Inflammatory macrophage treated with lipopolysaccharide for 1 hour (primary cell): ENCODE results near the gene SYNM.
A peak's percentile ranks its signal among the peaks of the same experiment; 100 is the strongest.

Source experiments
- DNase-seq, 2 donors: peaks; one replicate each; pipeline ENCODE4 v3.0.0-alpha.2; 2020 to 2022

SYNM gene

GRCh38 chr15:99172989-99173388 is 68.1 kb downstream of the SYNM start:
- DNase-seq = no peak

DNA sequence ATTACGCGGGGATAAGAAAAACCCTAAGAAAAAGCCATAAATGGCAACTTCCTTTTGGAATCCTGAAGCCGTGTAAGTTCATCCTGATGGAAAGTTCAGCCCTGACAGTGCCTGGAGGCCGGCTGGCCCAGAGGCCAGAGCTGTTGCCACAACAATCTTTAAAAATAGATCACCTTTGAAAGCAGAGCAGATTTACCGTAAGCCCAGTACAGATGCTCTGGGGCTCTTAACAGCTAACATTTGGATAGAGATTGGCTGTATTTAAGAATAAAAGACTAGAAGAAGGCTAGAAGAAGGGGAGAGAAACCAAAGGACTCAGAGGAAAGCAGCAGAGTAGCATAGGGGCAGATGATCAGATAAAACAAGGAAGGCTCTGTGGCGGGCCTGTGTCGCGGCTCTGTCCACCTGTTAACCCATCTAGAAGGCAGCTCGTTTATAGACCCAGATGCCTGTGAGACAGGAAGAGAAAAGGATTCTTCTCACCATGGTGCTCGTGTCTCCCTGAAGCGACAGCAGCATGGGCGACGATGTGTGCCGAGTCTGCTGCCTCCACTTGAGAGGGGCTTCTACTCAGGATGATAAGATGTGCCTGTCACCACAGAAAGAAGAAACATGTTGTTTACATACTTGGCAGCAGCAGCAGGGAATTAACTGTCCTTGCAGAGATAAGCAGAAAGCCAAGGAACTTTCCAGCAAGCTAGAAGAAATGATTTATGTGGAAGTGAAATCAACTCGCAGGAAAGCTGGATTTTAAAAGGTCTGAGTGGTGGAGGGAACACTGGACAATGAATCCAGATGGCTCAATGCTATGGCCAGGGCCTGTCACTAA is 69.9 kb downstream of the SYNM start:
- DNase-seq = no peak

GRCh38 chr15:99176757-99177156 is 71.9 kb downstream of the SYNM start:
- no peak for DNase-seq

DNA sequence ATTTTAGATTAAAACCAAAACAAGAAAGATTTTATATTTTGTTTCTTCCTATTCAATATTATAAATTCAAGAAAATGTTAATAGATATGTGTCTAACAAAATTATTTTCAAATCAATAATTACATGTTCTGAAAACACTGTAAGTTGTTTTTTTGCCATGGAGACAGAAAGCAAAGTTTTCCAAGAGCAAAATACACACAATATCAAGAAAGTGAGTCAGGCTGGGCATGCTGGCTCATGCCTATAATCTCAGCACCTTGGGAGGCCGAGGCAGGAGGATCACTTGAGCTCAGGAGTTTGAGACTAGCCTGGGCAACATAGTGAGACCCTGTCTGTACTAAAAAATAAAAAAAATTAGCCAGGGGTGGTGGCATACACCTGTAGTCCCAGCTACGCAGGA is 72.8 kb downstream of the SYNM start:
- no peak for DNase-seq

DNA sequence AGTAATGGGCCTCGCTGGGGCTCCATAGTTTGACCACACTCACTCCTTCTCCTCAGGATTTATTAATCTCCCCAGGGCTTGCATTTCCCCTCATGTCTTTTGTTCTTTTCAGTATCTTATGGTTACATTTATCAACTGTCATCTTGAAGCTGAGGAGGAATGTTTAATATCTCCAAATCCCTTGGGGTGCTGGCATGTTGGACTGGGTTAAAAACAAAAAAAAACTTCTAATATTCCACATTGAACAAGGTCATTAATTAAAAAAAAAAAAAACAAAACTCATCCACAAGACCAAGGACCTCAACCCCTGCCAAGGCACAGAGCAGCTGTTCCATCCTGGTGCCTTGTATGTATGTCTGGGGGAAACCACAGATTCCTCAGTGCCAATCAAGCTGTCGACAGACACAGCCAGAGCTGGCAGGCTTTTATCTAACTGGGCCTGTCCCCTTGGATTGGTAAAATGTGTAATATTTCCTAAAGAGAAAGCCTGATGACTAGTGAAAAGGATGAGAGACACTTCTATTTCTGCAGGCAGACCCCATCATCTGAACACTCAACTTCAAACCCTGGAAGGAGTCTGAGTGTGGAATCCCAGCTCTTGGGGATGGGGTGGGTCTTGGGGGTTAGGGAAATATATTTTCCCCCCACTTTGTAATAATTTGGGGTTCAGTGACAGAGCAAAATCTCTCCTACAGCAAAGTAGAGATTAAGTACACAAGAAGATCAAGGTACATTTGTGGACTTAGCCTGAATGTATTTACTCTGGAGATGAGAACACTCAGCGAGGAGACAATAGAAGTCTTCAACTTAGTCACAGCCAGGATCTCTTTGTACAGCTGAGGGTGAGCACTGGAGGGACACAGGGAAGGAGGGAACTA is 75.4 kb downstream of the SYNM start:
- no peak for DNase-seq

GRCh38 chr15:99180964-99181306 is 76.1 kb downstream of the SYNM start:
- no peak for DNase-seq

DNA sequence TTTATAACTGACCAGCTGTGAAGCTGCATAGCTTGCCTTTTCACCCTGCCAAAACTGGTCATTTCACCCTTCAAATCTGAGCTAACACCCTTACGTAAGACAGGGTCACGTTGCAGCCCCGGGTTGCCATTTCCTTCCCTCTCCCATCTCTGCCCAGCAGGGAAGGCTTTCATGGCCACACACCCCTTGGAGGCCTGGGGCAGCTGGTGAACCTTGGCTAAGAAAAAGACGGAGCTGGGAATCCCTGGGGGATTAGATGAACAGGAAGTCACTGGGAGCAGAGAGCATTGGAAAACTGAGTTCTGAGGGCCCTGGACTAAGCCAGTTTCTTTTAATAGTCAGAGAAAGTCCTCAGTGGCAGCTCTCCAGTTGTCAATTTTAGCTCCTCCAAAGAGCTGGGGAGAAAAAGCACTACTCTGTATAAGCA is 76.7 kb downstream of the SYNM start:
- peak; percentile 26 to 41 for DNase-seq

- DNase-seq = peak; percentile 51 to 56
These were observed 77.9 kb downstream of the SYNM start for GRCh38 chr15:99182791-99183190.
